ENCODE results near the gene FXYD2. TPM values are rescaled to one million over a fixed set of nuclear protein-coding genes. Genes with fewer than 3 reads are reported as not detected.

FXYD2 gene
- total RNA-seq, 1 donor from 2014 or later: 1.4 TPM

DNA sequence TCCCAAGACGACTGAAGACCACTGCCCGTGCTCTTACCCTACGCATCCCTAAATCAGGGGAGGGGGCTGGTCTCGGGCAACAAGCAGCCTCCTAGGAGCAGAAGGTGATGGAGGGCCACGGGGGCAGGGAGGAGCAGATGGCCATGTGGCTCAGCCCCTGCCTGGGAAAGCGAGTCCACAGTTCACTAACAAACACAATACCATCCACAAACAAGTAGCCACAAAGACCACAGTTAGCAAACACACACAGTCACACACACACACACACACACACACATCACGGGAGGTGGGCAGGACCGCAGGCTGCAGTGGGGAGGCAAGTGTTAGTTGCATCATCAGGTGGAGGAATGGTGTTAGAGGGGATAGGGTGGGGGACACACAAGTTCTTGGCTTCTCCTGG is 13.2 kb upstream of the FXYD2 start:
- intact Hi-C loops (cut with micrococcal nuclease): no loop called here
- DNase-seq (no peak), ATAC-seq (no peak)

DNA sequence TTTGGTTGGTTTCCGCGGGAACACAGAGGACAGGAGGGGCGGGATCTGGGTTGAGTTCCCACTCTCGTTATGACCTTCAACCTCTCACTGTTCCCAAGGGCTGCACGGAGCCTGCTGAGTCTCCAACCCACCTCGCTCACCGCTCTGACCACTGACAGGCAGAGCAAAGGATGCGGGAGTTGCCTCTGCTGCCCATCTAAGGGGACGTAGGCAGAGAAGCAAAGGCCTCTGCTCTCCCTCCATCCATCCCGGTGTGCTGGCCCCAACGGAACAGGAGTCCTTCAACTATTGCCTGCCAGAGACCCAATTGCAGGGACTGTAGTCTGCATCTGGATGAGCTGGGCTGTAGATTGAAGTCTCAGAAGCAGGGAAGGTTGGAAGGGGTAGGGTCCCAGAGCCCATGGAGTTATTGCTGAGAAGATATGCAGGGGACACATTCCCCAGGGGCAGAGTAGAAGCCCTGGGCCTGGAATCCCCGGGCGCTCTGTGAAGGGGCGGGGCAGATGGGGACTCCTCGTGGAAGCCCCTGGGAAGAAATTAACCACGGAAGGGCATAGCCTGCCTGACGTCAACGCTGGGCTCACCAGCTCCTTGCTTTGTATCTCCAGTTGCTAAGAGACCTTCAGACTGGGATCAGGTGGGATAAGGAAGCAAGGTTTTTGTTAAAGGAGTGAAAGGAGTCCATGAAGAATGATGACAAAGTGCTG is 12.7 kb upstream of the FXYD2 start:
- ATAC-seq (no peak), DNase-seq (no peak)
- intact Hi-C loops (cut with micrococcal nuclease): no loop called here

DNA sequence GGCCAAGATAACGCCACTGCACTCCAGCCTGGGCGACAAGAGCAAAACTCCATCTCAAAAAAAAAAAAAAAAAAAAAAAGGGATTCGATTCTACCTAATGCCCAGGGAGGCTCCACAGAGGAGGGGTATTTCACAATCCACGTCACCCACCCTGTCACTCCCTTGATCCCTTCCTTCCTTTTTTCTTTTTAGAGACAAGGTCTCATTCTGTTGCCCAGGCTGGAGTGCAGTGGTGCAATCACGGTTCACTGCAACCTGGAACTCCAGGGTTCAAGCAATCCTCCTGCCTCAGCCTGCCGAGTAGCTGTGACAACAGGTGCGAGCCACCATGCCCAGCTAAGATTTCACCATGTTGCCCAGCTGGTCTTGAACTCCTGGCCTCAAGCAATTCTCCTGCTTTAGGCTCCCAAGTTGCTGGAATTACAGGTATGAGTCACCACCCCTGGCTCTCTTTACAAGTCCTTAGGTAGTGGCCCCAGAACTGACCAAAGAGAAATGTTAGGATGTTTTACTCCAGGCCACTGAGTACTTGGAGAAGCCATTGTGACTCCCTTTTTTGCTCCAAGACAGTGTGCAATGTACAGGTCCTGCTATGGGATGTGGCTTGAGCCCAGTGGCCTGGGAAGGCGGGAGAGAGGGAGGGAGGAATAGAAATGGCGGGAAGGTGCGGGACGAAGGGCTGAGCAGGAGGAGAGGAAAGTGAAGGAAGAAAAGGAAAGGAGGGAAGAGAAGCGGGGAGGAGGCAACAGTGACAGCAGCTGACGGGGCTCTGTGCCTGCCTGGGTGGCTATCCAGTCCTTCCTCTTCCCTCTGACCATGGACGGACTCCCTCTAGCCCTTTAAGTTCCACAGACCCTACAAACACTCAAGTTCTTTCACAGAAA is 11.8 kb upstream of the FXYD2 start:
- intact Hi-C loops (cut with micrococcal nuclease): no loop called here
- DNase-seq (no peak), ATAC-seq (peak; percentile 16)

DNA sequence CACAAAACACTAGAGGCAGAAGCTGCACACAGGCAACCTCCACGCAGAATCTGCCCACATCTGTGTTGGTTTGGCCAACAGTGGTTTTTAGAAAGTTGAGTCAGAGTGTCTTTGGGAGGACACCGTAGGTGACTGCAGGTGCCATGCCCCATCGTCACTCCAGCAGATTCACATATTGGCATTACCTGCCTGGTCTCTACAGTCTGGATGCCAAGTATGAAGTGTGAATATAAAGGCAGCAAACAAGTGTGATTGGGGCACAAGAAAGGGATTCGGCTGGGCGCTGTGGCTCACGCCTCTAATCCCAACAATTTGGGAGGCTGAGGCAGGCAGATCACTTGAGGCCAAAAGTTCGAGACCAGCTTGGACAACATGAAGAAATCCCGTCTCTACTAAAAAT is 11.0 kb upstream of the FXYD2 start:
- ATAC-seq (no peak), DNase-seq (no peak)
- intact Hi-C loops (cut with micrococcal nuclease): no loop called here

DNA sequence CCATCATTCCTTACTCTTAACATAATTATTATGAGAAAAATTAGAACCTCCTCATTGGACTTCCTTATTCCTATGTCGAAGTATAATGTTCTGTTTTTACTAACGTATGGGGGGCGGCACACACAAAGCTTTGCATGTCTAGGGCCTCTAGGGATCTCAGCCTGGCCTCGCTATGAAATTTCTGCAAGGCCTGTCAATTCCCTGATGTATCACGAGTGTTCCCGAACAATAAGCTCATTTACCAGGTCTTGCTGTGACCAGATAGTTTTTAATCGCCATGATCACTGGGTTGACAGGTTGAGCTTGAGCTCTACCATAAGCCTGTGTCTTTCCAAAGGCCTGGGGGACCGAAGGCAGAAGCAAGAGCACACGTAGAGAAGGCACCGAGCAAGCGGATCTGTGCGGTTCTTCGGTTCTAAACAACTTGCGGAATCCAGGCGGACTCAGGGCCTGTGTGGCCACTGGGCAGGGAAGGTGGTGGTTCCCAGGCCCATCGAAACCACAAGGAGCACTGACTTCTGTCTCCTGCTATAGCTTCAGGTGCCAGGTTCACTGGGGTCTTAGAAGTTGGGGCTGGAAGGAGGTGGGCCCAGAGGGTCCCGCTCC is 10.4 kb upstream of the FXYD2 start:
- DNase-seq (no peak), ATAC-seq (no peak)
- intact Hi-C loops (cut with micrococcal nuclease): no loop called here

DNA sequence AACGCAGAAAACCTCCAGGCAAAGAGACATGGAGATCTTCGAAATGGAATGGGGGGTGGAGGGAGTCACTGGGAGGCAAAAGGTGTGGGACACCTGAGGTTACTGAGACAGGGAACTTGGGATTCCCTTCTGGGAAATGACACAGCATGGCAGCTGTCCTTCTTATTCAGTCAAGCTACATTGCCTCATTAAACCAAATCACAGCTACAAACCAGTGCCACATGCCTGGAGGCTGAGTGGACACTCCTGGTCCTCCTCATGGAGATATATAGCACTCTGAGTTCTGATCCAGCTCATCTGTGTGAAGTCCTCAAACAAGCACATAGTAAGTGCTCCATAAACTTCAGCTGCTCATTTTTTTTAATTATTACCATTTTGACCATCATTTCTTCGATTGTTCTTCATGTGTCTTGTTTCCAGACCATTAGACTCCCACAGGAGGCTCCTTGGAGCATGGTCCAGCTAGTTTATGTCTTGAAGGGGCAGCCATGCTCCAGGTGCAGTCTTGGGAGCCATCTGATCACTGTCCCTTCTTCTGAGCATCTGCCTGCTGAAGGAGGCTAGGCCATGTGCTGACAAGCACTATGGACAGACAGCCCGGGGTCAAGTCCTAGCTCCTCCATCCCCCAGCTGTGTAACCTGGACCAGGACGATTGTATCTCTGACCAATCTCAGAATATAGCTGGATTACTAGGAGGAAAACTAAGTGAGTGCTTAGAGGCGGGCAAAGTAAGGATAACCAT is 9.7 kb upstream of the FXYD2 start:
- no peak for ATAC-seq
- no peak for DNase-seq
- intact Hi-C loops (cut with micrococcal nuclease): no loop called here

DNA sequence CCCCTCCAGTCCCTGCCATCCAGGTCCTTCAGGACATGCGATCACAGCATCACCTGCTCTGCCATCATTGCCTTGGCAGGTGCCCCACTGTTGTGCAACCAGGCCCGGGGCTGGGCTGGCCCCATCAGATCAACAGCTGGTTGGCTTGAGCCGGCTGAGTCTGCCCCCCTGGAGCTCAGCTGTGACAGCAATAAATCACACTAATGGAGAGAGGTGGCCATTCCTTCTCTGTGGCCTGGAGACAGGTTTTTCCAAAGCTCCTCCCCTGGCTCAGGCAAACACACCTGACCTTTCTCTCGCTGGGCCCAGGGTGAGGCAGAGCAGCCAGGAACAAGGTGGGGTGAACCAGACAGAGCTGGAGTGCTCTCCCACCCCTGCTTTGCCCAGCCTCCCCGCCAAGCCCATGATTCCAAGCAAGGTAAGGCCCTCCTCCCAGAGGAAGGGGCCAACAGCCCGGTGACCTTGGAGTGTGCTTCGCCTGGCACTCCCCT is 8.9 kb upstream of the FXYD2 start:
- intact Hi-C loops (cut with micrococcal nuclease): no loop called here
- peak; percentile 62 for DNase-seq
- peak; percentile 37 for ATAC-seq

DNA sequence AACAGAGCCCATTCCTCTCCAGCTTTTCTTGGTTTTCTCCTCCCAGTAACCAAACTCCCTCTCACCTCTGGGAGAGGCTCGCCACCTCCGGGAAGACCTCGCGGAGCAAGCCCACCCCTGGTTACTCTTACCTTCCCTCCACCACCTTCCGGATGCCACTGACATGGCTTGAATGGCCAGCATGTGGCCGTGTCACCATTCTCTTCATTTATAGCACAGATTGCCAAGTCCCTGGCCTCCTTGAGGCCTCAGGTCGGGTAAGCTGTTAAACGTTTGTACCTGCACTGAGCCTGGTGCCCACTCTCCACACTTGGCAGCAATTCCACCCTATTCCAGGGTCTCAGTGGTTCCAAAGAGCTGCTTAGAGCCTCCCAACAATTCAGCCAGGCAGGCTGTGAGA is 8.0 kb upstream of the FXYD2 start:
- ATAC-seq (no peak), DNase-seq (no peak)
- intact Hi-C loops (cut with micrococcal nuclease): no loop called here

DNA sequence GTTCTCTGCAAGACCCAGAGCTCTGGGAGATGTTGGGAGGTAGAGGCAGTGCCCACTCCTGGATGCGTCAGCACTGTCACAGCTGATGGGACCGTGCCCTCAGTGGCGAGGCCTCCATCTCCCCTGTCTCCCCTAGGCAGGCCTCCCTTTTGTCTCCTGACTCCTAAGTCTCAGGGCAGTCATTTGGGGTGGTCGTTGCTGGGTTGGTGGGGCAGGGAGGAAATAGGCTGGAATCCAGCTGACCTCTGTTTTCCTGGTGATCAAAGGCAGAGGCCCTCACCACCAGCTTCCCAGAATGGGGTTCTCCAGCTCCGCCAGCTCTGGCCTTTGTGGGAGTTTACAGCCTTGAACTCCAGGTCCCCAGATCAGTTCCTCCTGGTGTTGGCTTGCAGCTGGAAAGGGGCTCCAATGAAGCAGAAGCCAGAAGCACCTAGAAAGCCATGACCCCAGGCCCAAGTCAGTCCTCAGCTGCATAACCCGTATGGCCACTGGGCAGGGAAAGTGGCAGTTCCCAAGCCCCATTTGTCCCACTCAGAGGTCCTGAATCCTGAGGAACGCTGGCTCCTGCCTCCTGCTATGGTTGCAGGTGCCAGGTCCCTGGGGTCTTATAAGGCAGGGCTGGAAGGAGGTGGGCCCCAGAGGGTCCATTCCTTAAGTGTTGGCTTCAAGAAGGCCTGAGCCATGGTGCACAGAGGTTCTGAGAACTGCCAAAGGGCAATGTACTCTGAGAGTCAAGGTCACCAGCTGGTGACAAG is 7.3 kb upstream of the FXYD2 start:
- ATAC-seq (no peak), DNase-seq (no peak)
- intact Hi-C loops (cut with micrococcal nuclease): no loop called here

DNA sequence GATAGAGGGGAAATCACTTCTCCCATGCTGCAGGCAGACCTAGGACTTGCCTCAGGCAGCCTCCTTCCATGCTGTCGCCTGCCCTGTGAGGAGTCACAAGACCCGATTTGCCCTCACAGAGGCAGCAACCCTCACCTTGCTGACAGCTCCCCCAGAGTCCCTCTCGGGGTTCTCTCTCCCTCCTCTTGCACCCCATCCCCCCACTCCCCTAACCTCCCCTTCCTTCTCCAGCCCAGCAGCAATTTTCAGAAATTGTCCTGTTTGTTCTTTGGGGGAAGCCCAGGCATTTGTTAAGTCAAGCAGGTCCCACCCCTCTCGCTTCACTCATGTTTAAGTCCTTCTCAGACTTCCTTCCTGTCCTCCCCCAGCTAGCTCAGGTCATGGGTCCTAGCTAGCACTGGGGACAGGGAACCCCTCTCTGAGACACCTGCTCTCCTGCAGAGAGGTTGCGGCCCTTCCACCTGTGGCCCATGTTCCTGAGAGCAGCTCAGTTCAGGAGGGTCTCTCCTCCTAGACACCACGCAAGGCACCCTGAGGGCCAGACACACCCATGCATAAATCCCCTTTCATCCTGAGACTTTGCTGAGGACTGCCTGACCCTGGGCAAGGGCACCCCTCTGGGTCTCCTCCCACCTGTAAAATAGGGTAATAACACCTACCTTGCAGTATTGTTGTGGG is 6.3 kb upstream of the FXYD2 start:
- no peak for ATAC-seq
- intact Hi-C loops (cut with micrococcal nuclease): no loop called here
- DNase-seq: no peak

DNA sequence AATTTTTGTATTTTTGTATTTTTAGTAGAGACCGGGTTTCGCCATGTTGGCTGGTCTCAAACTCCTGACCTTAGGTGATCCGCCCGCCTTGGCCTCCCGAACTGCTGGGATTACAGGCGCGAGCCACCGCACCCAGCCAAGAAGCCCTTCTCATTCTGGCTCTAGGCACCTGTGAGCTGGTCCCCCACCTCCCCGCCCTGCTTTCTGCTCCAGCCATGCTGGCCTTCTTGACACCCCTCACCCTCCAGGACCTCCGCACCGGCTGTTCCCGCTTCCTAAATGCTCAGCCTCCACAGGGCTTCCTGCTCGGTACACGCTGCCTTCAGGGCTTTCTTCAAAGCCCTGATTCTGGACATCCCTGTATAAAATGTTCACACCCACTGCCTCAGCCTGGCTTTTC is 5.5 kb upstream of the FXYD2 start:
- intact Hi-C loops (cut with micrococcal nuclease): no loop called here
- no peak for ATAC-seq
- no peak for DNase-seq

DNA sequence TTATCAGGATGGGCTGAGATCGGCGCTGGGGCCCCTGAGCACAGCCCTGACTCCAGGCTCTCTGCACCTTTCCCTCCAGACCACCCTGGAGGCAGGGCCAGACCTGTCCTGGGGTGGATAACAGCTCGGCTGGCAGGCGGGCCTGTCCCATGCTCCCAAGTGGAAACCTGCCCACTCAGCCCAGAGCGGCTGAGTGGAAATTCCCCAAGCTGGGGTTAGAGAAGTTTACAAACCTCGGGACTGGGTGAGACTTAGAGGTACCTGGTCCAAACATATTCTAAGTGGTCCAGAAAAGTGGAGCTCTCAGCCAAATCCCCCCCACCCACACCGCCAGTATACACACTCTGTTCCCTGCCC is 4.8 kb upstream of the FXYD2 start:
- ATAC-seq (no peak), DNase-seq (no peak)
- intact Hi-C loops (cut with micrococcal nuclease): no loop called here

DNA sequence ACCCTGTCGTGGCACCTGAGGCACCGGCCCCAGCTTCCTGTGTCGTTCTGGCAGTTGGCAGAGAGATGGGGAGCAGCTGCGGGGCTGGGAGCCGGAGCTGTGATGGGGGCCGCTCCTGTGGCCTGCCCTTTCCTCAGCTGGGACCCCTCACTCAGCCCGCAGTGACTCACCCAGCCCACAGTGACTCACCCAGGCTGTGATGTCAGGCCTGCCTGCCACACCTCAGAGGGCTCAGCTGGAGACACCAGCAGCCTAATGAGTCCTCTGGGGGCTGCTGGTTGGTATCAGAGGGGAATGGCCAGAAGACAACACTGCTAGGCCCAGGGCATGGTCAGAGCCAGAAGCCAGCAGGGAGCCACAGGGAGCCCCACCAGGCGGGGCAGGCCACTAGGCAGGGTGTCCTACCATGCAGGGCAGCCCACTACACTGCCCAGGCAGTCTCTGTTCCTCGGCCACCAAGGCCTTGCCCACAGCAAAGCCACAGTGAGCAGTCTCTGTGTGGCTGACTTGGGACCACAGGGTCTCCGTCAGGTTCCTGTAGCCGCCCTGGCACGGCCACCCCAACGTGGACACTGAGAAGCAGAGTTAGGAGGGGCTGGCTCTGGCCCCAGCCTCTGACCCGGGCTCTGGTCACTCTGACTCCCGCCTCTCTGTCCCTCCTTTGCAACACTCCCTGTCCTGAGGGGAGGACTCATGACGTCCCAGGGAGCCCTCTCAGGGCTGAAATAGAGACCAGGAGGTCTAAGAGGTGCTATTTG is 4.2 kb upstream of the FXYD2 start:
- ATAC-seq: peak; percentile 44
- DNase-seq: peak; percentile 75
- intact Hi-C loops (cut with micrococcal nuclease): no loop called here

DNA sequence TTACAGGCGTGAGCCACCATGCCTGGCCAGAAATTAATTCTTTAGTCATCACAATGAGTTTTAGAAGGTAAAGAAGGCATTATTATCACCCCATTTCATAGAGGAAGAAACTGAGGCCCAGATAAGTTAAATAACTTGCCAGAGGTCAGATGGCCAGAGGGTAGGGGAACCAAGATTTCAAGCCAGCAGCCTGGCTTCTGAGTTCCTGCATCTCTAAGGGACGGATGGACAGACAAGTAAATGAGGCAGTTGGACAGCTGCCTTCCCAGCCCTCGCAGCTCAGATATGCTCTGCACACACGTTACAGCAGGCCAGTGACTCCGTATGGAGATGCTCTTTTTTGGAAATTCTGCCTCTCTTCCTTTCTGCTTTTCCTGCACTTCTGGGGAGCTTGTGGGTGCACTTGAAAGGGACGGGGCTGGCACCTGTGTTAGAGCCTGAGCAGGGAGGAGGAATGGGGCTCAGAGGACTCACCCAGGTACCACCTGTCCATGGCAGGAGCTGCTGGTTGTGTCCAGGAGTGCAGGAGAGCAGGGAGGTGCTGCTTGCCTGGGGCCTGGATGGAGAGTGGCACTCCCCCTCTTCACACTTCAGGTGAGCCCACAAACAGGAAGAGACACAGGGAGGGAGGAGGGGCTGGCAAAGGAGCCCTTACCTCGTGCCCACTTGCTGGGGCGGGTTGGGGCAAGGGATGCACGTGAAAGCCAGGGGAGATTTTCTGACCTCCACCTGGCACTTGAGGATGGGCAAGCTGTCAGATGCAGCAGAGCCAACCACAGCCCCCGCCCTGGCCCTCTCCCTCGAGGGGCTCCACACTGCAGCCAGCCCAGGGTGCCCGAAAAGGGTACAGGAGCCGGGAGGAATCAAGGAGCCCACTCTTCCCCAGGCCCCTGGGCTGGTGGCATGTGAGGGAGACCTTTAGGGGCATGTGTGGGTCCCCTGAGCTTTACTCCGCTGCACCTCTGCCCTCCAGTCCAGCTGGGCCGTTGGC is 3.3 kb upstream of the FXYD2 start:
- intact Hi-C loops (cut with micrococcal nuclease): no loop called here
- DNase-seq (no peak), ATAC-seq (no peak)

DNA sequence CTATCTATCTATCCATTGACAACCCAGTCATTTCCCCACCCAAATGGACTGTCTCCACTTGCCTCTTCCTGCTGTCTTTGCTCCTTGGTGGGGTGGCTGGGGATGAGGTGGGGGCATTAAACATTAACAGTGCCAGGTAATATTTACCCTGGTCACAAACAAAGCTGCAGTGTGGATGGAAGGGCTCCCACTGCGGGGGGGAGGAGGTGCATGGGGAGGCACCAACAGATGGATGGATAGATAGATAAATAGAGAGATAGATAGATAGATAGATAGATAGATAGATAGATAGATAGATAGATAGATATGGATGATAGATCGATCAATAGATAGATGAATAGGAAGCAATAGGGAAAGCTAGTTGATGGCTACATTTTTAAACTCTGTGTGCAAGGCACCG is 2.3 kb upstream of the FXYD2 start:
- DNase-seq (no peak), ATAC-seq (no peak)
- intact Hi-C loops (cut with micrococcal nuclease): no loop called here

DNA sequence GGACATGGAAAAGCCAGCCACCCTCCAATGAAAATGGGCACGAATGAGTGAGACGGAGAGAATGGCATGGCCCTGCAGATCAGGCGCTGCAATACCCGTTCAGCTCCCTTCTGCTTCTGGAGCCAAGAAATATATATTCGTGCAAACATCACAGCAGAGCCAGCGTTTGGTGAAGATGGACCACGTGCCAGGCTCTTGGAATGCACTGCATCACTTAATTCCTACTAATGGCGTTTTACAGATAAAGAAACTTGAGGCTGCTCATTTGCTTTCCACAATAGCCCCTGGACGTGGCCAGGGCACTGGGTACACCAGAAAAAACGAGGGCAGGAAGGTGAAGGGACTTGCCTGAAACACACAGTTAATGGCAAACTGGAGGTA is 1.6 kb upstream of the FXYD2 start:
- ATAC-seq: no peak
- intact Hi-C loops (cut with micrococcal nuclease): no loop called here
- no peak for DNase-seq

All from left ventricle myocardium superior (tissue), 1 donor.